Endothelial cell of umbilical vein (primary cell): ENCODE results near the gene MFGE8. TPM values are rescaled to one million over a fixed set of nuclear protein-coding genes. Genes with fewer than 3 reads are reported as not detected.

Experiments
- BruUV-seq: library from RNA; stranded (reverse); fragments of 400-500 nt; replicated peaks from 2 replicates; lab custom pipeline; 2021; lab: Mats Ljungman, UMichigan
- CTCF ChIA-PET: fragments of 300-600, 350-600 bp; sonication (Branson Sonifier 250); formaldehyde crosslinking; loops from one replicate; lab custom pipeline; 2021; ENCODE audit warnings: antibody characterized with exemption, inconsistent platforms; lab: Charles Lee
- POLR2A ChIA-PET: fragments of 300-600, 350-600 bp; sonication (Branson Sonifier 250); formaldehyde crosslinking; loops from one replicate; lab custom pipeline; 2021; ENCODE audit warnings: antibody characterized with exemption, inconsistent platforms; lab: Charles Lee
- DNase-seq: peaks from one replicate; pipeline ENCODE4 v3.0.0-alpha.2; 2011; ENCODE audit warnings: low read depth, low spot score
- FAIRE-seq: peaks from 2 replicates; lab custom pipeline; 2011; peaks lifted over from hg19 to GRCh38; lab: Jason Lieb, UNC
- H2AFZ ChIP-seq: 2 replicates; pipeline ENCODE4 v1.6.0; 2012; ENCODE audit warnings: low read depth, low read length, control low read depth, inconsistent platforms
- H3K27ac ChIP-seq: 2 replicates; pipeline ENCODE4 v1.5.1; 2011; ENCODE audit warnings: low read depth, mild to moderate bottlenecking, control low read depth, low read length, moderate library complexity; ENCODE audit not compliant: insufficient read depth
- H3K27me3 ChIP-seq, 2 experiments: 2 replicates each; pipeline versions ENCODE4 v1.6.0 to v1.6.1; 2011; ENCODE audit warnings: low read length in 2 of 2, mixed read lengths in 1 of 2; ENCODE audit not compliant: control insufficient read depth in 2 of 2, insufficient read depth in 2 of 2
- H3K36me3 ChIP-seq, 2 experiments: 2 replicates in 1 of 2; 3 replicates in 1 of 2; pipeline ENCODE4 v1.5.1; 2011; ENCODE audit warnings: low read length in 2 of 2, mild to moderate bottlenecking in 1 of 2, moderate library complexity in 1 of 2; ENCODE audit not compliant: control insufficient read depth in 2 of 2, insufficient read depth in 2 of 2; ENCODE audit errors: extremely low read depth in 1 of 2
- H3K4me1 ChIP-seq: 3 replicates; pipeline ENCODE4 v1.5.1; 2011; ENCODE audit warnings: mild to moderate bottlenecking, low read length; ENCODE audit not compliant: control insufficient read depth, insufficient read depth; ENCODE audit errors: extremely low read depth
- H3K4me2 ChIP-seq: 2 replicates; pipeline ENCODE4 v1.6.1; 2011; ENCODE audit warnings: low read length, control low read depth, mixed read lengths; ENCODE audit not compliant: insufficient read depth
- H3K4me3 ChIP-seq, 3 experiments: fragments of 200-600 bp in 1 of 3; sonication (generic), shearing (Covaris generic) in 1 of 3; replicated peaks in 1 of 3; 2 replicates each; pipeline ENCODE4 v1.5.1; 2011 to 2016; ENCODE audit warnings: control low read depth in 3 of 3, low read length in 3 of 3, mild to moderate bottlenecking in 2 of 3, inconsistent platforms in 1 of 3, low read depth in 1 of 3, moderate library complexity in 1 of 3; ENCODE audit not compliant: insufficient read depth in 1 of 3
- H3K79me2 ChIP-seq: 2 replicates; pipeline ENCODE4 v1.6.0; 2012; ENCODE audit warnings: low read length, inconsistent platforms; ENCODE audit not compliant: control insufficient read depth, insufficient read depth
- H3K9ac ChIP-seq: replicated peaks from 2 replicates; pipeline ENCODE3; 2011; ENCODE audit warnings: low read length, control low read depth; ENCODE audit not compliant: insufficient read depth; ENCODE audit errors: extremely low read depth
- H3K9me1 ChIP-seq: replicated peaks from 3 replicates; pipeline ENCODE4 v1.6.0; 2011; ENCODE audit warnings: mild to moderate bottlenecking, low read length; ENCODE audit not compliant: control insufficient read depth, insufficient read depth; ENCODE audit errors: extremely low read depth
- H3K9me3 ChIP-seq: replicated peaks from 2 replicates; pipeline ENCODE4 v1.5.1; 2012; ENCODE audit warnings: low read length, inconsistent platforms; ENCODE audit not compliant: control insufficient read depth, insufficient read depth
- H4K20me1 ChIP-seq: replicated peaks from 2 replicates; pipeline ENCODE3; 2011; ENCODE audit warnings: mild to moderate bottlenecking, low read length; ENCODE audit not compliant: control insufficient read depth, insufficient read depth; ENCODE audit errors: extremely low read depth
- FOS ChIP-seq: IDR thresholded peaks from 2 replicates; pipeline ENCODE4 v1.6.1; 2011; ENCODE audit warnings: mild to moderate bottlenecking, low read length, moderate library complexity, borderline replicate concordance; ENCODE audit not compliant: insufficient read depth
- GATA2 ChIP-seq: IDR thresholded peaks from 2 replicates; pipeline ENCODE4 v1.7.0; 2011; ENCODE audit warnings: low read depth, mild to moderate bottlenecking, moderate library complexity, mixed read lengths, low read length; ENCODE audit not compliant: insufficient read length, insufficient read depth
- JUN ChIP-seq: IDR thresholded peaks from 2 replicates; pipeline ENCODE4 v1.6.1; 2011; ENCODE audit warnings: borderline replicate concordance, low read depth; ENCODE audit not compliant: insufficient read length, insufficient read depth
- MYC ChIP-seq: IDR thresholded peaks from one replicate; pipeline ENCODE4 v1.6.1; 2011; ENCODE audit warnings: mild to moderate bottlenecking, low read depth, low read length
- POLR2A ChIP-seq: IDR thresholded peaks from 2 replicates; pipeline ENCODE4 v1.6.1; 2012; ENCODE audit warnings: low read depth, mild to moderate bottlenecking, control low read depth, low read length
- POLR2AphosphoS5 ChIP-seq: IDR thresholded peaks from 2 replicates; pipeline ENCODE4 v1.6.1; 2012; ENCODE audit warnings: low read depth, mild to moderate bottlenecking, control low read depth, low read length, moderate library complexity; ENCODE audit not compliant: insufficient read depth
- dilution Hi-C: fragments of 300-500 bp; cut with MboI; formaldehyde crosslinking; loops from one replicate; pipeline ENCODE4 v1.15.0; 2019; ENCODE audit warnings: low sequenced_read_pairs; ENCODE audit not compliant: extremely low pct_ligation_motif_present
- intact Hi-C: fragments of 100-400 bp; cut with micrococcal nuclease; formaldehyde crosslinking; loops from one replicate; pipeline ENCODE4 v1.10.0; 2022
- polyA plus RNA-seq, 4 experiments: library from polyadenylated mRNA; depleted of rRNA in 3 of 4; stranded (reverse) in 3 of 4; unstranded in 1 of 4; fragments of >200 nt; gene quantifications; 2 replicates each; pipeline versions ENCODE4 v1.2.1 to v1.2.3, GENCODE V29; 2011 to 2012; ENCODE audit warnings: missing spikeins in 1 of 4
- total RNA-seq: library from RNA; stranded (reverse); gene quantifications from 2 replicates; pipeline ENCODE4 v1.2.3, GENCODE V29; 2021
- TF ChIP-seq, protein P1 (sequence below), 2 donors: IDR thresholded peaks; 1 replicate in 1 of 2; 2 replicates in 1 of 2; pipeline ENCODE4 v1.5.1; 2011; ENCODE audit warnings: low read length in 2 of 2, mild to moderate bottlenecking in 2 of 2, moderate library complexity in 2 of 2, control low read depth in 1 of 2, inconsistent platforms in 1 of 2, low read depth in 1 of 2; ENCODE audit not compliant: insufficient read depth in 1 of 2; ENCODE audit errors: extremely low read depth in 1 of 2
- TF ChIP-seq, protein P2 (sequence below): IDR thresholded peaks from 2 replicates; pipeline ENCODE4 v1.6.1; 2011; ENCODE audit not compliant: insufficient read depth, insufficient read length

MFGE8 gene
- total and polyA plus RNA-seq, 2 donors (not counting 3 experiments of a cell fraction or from before 2014, with no cell fraction given): 108 to 117 TPM

DNA sequence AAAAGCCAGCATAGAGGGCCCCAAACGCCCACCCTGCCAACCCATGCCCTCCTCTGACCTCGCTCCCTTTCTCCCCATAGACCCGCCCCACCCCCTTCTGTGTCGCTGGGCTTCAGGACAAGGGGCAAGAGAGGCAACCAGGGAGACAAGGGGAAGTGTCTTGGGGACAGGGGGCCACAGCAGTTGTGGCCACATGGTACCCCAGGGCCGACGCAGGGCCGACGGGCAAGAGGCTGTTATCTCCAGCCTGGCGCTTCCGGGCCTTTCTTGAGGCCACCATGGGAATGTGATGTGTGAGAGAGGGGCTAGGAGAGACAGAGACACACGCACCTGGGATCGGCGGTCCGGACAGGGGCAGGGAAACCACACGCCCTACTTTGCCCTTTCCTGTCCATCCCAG is 14.4 kb downstream of the MFGE8 start:
- Histone ChIP-seq H3K4me2 (no peak overlapping the region), H3K27ac (no peak overlapping the region), H3K79me2 (no peaks in the 10 kb centered on the region), H3K9me3 (no peaks in the 10 kb centered on the region), H3K4me1 (peaks cover 36% of the 10 kb centered on the region), H3K4me3 (no peak overlapping the region), H3K27me3 (no peaks in the 10 kb centered on the region), H3K36me3 (no peaks in the 10 kb centered on the region), H2AFZ (no peak overlapping the region), H3K9me1 (no peaks in the 10 kb centered on the region), H4K20me1 (no peaks in the 10 kb centered on the region), H3K9ac (no peak overlapping the region)
- intact Hi-C loops: loop anchor here (5.0 kb wide), 2 partner anchors 251 to 434 kb away; partner anchors contain the start of gene POLG
- no peak for TF ChIP-seq POLR2AphosphoS5
- TF ChIP-seq JUN: no peak
- no peak for TF ChIP-seq POLR2A
- TF ChIP-seq, protein P1, sequence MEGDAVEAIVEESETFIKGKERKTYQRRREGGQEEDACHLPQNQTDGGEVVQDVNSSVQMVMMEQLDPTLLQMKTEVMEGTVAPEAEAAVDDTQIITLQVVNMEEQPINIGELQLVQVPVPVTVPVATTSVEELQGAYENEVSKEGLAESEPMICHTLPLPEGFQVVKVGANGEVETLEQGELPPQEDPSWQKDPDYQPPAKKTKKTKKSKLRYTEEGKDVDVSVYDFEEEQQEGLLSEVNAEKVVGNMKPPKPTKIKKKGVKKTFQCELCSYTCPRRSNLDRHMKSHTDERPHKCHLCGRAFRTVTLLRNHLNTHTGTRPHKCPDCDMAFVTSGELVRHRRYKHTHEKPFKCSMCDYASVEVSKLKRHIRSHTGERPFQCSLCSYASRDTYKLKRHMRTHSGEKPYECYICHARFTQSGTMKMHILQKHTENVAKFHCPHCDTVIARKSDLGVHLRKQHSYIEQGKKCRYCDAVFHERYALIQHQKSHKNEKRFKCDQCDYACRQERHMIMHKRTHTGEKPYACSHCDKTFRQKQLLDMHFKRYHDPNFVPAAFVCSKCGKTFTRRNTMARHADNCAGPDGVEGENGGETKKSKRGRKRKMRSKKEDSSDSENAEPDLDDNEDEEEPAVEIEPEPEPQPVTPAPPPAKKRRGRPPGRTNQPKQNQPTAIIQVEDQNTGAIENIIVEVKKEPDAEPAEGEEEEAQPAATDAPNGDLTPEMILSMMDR (IDR thresholded peaks at IDR 0.05; ENCODE audit: extremely low read depth in 1 of 2, insufficient read depth in 1 of 2, low read depth in 1 of 2, low read length in 2 of 2): no peak
- no peak for TF ChIP-seq MYC
- no peak for TF ChIP-seq GATA2
- no peak for TF ChIP-seq FOS
- TF ChIP-seq, protein P2, sequence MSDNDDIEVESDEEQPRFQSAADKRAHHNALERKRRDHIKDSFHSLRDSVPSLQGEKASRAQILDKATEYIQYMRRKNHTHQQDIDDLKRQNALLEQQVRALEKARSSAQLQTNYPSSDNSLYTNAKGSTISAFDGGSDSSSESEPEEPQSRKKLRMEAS: no peak
- ChIA-PET CTCF (interaction anchor here (1.0 to 2.9 kb wide), 5 partner anchors 11 to 260 kb away, joined by 3 to 19 read pairs (median 3); partner anchors contain the start of gene ISG20), POLR2A (no interaction called here)
- FAIRE-seq (no peak), DNase-seq (no peak)
- dilution Hi-C loops: no loop called here
- BruUV-seq: TSS peak; percentile 61
